Progenitor cell of endocrine pancreas (in vitro differentiated cells): ENCODE measurements around the gene TEX19. TPM values are rescaled to one million over a fixed set of nuclear protein-coding genes. Genes with fewer than 3 reads are reported as not detected.

ENCODE experiments used
- DNase-seq: peaks from one replicate; pipeline ENCODE4 v3.0.0; 2021; ENCODE audit warnings: low spot score; ENCODE audit not compliant: unreplicated experiment
- H3K27ac Mint-ChIP-seq: 2 replicates; pipeline ENCODE4 v1.8.0; 2021; ENCODE audit warnings: mild to moderate bottlenecking, moderate library complexity, mixed read lengths
- H3K27me3 Mint-ChIP-seq: 2 replicates; pipeline ENCODE4 v1.8.0; 2021; ENCODE audit warnings: mixed read lengths
- H3K36me3 Mint-ChIP-seq: 2 replicates; pipeline ENCODE4 v1.8.0; 2022; ENCODE audit warnings: mixed read lengths; ENCODE audit not compliant: insufficient read depth
- H3K4me1 Mint-ChIP-seq: 2 replicates; pipeline ENCODE4 v1.8.0; 2021; ENCODE audit warnings: low read depth, mixed read lengths
- H3K4me3 Mint-ChIP-seq: 2 replicates; pipeline ENCODE4 v1.8.0; 2021; ENCODE audit warnings: low read depth, mild to moderate bottlenecking, moderate library complexity, mixed read lengths
- H3K9me3 Mint-ChIP-seq: 2 replicates; pipeline ENCODE4 v1.8.0; 2021; ENCODE audit warnings: low read depth, mixed read lengths
- total RNA-seq: library from RNA; stranded (reverse); gene quantifications from 2 replicates; pipeline ENCODE4 v1.2.1, GENCODE V29; 2021
- TF ChIP-seq, protein P1 (sequence below): fragments of 200-600 bp; sonication (generic); IDR thresholded peaks from one replicate; pipeline ENCODE4 v1.5.0; 2021; ENCODE audit warnings: antibody characterized with exemption, mild to moderate bottlenecking; ENCODE audit not compliant: unreplicated experiment

TEX19 gene
- total RNA-seq, 1 donor from 2014 or later = not detected

DNA sequence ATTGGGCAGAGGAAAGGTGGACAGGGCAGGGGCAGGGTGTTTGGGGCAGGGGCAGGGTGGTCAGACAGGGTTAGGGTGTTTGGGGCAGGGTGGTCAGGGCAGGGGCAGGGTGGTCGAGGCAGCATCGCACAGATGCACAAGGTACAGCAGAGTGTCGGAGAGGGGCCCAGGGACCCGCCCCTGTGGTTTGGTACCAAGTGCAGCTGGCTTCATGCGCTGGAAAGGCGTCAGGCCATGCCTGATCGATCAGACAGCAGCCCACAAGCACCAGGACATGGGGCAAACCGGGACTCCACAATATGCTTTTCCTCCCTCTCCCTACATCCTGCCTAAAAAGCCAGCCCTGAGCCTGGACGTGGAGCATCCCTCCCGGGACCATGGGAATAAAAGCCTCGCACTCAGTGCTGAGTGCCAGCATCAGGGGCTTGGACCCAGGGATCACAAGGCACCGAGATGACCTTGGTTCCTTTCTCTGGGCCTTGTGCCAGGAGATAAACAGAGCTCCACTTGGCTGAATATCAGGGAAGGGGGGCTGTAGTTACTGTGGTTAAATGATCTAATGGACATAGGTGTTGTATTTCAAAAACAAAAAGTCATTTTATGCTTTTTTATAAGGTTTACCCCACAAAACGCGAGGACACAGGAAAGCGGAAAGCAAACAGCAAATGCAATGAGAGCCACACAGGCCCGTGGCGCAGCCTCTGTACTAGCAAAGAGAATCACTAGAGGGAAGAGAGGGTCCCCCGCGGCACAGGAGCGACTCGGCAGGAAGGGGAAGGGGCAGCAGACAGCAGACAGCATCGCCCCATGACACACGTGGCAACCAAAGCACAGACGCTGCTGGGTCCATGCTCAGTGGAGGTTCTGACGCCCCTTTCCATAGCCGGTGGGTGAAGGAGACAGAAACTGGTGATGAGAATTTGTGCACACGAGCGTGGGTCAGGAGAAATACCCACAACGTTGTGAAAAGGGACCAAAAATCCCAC lies 53.8 kb downstream of the TEX19 start:
- peaks cover 2% of the 10 kb centered on the region for H3K4me1 Mint-ChIP-seq
- no peak for DNase-seq
- H3K4me3 Mint-ChIP-seq = no peak overlapping the region
- H3K36me3 Mint-ChIP-seq = peaks cover 6% of the 10 kb centered on the region
- H3K9me3 Mint-ChIP-seq = no peaks in the 10 kb centered on the region
- no peak overlapping the region for H3K27ac Mint-ChIP-seq
- no peaks in the 10 kb centered on the region for H3K27me3 Mint-ChIP-seq
- TF ChIP-seq, protein P1, sequence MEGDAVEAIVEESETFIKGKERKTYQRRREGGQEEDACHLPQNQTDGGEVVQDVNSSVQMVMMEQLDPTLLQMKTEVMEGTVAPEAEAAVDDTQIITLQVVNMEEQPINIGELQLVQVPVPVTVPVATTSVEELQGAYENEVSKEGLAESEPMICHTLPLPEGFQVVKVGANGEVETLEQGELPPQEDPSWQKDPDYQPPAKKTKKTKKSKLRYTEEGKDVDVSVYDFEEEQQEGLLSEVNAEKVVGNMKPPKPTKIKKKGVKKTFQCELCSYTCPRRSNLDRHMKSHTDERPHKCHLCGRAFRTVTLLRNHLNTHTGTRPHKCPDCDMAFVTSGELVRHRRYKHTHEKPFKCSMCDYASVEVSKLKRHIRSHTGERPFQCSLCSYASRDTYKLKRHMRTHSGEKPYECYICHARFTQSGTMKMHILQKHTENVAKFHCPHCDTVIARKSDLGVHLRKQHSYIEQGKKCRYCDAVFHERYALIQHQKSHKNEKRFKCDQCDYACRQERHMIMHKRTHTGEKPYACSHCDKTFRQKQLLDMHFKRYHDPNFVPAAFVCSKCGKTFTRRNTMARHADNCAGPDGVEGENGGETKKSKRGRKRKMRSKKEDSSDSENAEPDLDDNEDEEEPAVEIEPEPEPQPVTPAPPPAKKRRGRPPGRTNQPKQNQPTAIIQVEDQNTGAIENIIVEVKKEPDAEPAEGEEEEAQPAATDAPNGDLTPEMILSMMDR = no peak

Other genes starting within 250 kb of the TEX19 start
- 79.0 and 79.3 TPM in 2 replicates for gene CCDC57, start 146.4 kb upstream of the TEX19 start, total RNA-seq
- 5.4 and 5.9 TPM in 2 replicates for gene SLC16A3, start 130.2 kb upstream of the TEX19 start, total RNA-seq
- gene CSNK1D, start 85.5 kb upstream of the TEX19 start, total RNA-seq = 224 and 227 TPM in 2 replicates
- 0.31 and 0.46 TPM in 2 replicates for gene CD7, start 41.6 kb upstream of the TEX19 start, total RNA-seq
- not detected in 2 replicates for gene SECTM1, start 25.5 kb upstream of the TEX19 start, total RNA-seq
- 0.22 TPM in 2 replicates for gene UTS2R, start 12.5 kb downstream of the TEX19 start, total RNA-seq
- 76.7 and 86.4 TPM in 2 replicates for gene HEXD, start 59.1 kb downstream of the TEX19 start, total RNA-seq
- 31.3 and 31.4 TPM in 2 replicates for gene OGFOD3, start 59.3 kb downstream of the TEX19 start, total RNA-seq
- 109 and 117 TPM in 2 replicates for gene CYBC1, start 91.5 kb downstream of the TEX19 start, total RNA-seq
- 86.9 and 94.0 TPM in 2 replicates for gene NARF, start 99.5 kb downstream of the TEX19 start, total RNA-seq
- 71.8 and 76.6 TPM in 2 replicates for gene FOXK2, start 160.5 kb downstream of the TEX19 start, total RNA-seq